ENCODE data around the gene SUPT5H.
A peak's percentile ranks its signal among the peaks of the same experiment; 100 is the strongest.

SUPT5H gene

GRCh38 chr19:39469036-39469435 is 23.7 kb downstream of the SUPT5H start:
- DNase-seq = no peak

GRCh38 chr19:39469567-39469966 is 24.2 kb downstream of the SUPT5H start:
- DNase-seq = no peak

GRCh38 chr19:39470724-39471339 is 25.4 kb downstream of the SUPT5H start:
- no peak for DNase-seq

- no peak for DNase-seq
Observed at GRCh38 chr19:39471756-39472536, 26.6 kb downstream of the SUPT5H start.

GRCh38 chr19:39472746-39473442 is 27.5 kb downstream of the SUPT5H start:
- no peak for DNase-seq

GRCh38 chr19:39473443-39473960 is 28.1 kb downstream of the SUPT5H start:
- DNase-seq = no peak

- peak; percentile 20 to 30 for DNase-seq
Observed at GRCh38 chr19:39474139-39474620, 28.8 kb downstream of the SUPT5H start.

GRCh38 chr19:39475748-39476147 is 30.4 kb downstream of the SUPT5H start:
- DNase-seq = no peak

- peak in 1 of 2 experiments; percentile 27 for DNase-seq
Observed at GRCh38 chr19:39479319-39479801, 34.0 kb downstream of the SUPT5H start.

GRCh38 chr19:39479916-39480315 is 34.5 kb downstream of the SUPT5H start:
- DNase-seq = no peak

GRCh38 chr19:39480337-39481228 is 35.2 kb downstream of the SUPT5H start, which contains the start of gene TIMM50:
Gene TIMM50 (plus strand): TSS chr19:39480838. CDS start chr19:39480854, 16 bp downstream.
- peak; percentile 94 to 98 for DNase-seq

- no peak for DNase-seq
Observed at GRCh38 chr19:39481229-39481545, 35.8 kb downstream of the SUPT5H start.

- no peak for DNase-seq
Observed at GRCh38 chr19:39481676-39482075, 36.3 kb downstream of the SUPT5H start.

- no peak for DNase-seq
Observed at GRCh38 chr19:39483141-39483540, 37.8 kb downstream of the SUPT5H start.

GRCh38 chr19:39489756-39490155 is 44.4 kb downstream of the SUPT5H start:
- DNase-seq = no peak

- no peak for DNase-seq
Observed at GRCh38 chr19:39492225-39492624, 46.8 kb downstream of the SUPT5H start.

- no peak for DNase-seq
Observed at GRCh38 chr19:39492788-39493187, 47.4 kb downstream of the SUPT5H start.

- no peak for DNase-seq
Observed at GRCh38 chr19:39494661-39495060, 49.3 kb downstream of the SUPT5H start.

GRCh38 chr19:39496063-39496462 is 50.7 kb downstream of the SUPT5H start:
- no peak for DNase-seq

GRCh38 chr19:39497701-39497995 is 52.3 kb downstream of the SUPT5H start:
- no peak for DNase-seq

- DNase-seq = peak; percentile 92 to 93
Observed at GRCh38 chr19:39497996-39498797, 52.8 kb downstream of the SUPT5H start.
